ENCODE data around the gene WDR1. TPM values are rescaled to one million over a fixed set of nuclear protein-coding genes. Genes with fewer than 3 reads are reported as not detected.

Gene WDR1
- polyA plus RNA-seq, 2 of the 4 experiments (the other 2 are of a cell fraction) = 251 to 326 TPM

DNA sequence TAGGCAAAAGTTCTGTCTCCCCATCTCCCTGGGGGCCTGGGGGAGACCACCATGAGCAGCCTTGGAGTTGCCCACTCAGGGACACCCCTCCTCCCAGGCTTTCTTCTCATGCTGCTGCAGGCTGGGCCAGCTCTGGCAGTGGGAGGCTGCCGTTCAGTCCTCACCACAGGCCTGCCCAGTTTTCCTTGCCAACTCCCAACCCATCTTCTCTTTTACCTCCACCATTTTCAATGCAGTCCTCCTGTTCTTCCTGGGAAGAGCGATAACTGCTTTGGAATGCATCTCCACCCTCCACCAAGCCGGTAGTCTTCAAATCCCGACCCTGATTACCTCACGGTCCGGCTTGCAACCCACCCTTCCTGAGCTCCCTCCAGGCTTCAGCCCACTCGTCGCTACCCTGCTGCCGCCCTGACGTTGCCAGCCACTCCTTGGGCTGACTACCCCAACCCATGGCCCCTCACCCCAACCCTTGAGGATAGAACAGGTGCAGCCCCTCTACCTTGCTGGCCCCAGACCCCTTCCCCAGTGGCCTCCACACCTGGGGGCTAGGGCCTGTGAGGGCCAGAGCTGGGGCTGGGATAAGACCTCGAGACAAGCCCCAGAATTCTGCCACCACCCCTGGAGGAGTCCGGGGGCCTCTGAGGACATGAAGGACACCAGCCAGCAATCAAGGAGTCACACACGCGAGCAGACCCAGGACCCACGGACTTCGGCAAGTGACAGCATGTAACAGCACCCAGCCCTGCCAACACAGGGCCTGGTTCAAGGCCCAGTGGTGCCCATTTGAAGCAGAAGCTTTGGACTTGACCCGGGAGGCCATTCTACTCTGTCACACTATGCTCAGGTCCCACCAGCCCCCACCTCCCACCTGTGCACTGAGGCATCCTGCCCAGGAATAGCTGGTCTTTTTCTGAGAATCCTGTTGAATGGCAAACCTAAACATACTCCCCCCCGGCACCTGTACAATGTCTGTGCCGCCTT lies 9.2 kb downstream of the WDR1 start:
- POLR2A ChIA-PET = interaction anchor here (1.1 to 2.5 kb wide), 3 partner anchors 8 to 11 kb away, joined by 4 to 29 read pairs (median 4); partner anchors contain the start of gene WDR1
- Histone ChIP-seq H3K27ac (peak overlapping the region in 1 of 2 experiments; percentile 66; a peak in 3 of 6 replicates), H3K4me3 (no peak overlapping the region), H3K4me1 (peaks cover 50% of the 10 kb centered on the region), H3K9me3 (no peaks in the 10 kb centered on the region), H3K4me2 (peak overlapping the region; percentile 73)
- ATAC-seq (peak; percentile 49 to 60), FAIRE-seq (no peak), DNase-seq (ENCODE audit: low read depth in 1 of 2, low spot score in 1 of 2) (no peak)
- TF ChIP-seq KDM1A (IDR thresholded peaks at IDR 0.05; ENCODE audit: low read depth) (no peak), ESRRA (IDR thresholded peaks at IDR 0.05; ENCODE audit: borderline replicate concordance, low read length) (no peak), HEYL (CRISPR knock-in tag; IDR thresholded peaks at IDR 0.05) (no peak), POLR2A (IDR thresholded peaks at IDR 0.05; ENCODE audit: low read length) (no peak), JUNB (IDR thresholded peaks at IDR 0.05) (no peak)
- TF ChIP-seq, protein P1, sequence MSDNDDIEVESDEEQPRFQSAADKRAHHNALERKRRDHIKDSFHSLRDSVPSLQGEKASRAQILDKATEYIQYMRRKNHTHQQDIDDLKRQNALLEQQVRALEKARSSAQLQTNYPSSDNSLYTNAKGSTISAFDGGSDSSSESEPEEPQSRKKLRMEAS (IDR thresholded peaks at IDR 0.05) = no peak
- TF ChIP-seq, protein P2, sequence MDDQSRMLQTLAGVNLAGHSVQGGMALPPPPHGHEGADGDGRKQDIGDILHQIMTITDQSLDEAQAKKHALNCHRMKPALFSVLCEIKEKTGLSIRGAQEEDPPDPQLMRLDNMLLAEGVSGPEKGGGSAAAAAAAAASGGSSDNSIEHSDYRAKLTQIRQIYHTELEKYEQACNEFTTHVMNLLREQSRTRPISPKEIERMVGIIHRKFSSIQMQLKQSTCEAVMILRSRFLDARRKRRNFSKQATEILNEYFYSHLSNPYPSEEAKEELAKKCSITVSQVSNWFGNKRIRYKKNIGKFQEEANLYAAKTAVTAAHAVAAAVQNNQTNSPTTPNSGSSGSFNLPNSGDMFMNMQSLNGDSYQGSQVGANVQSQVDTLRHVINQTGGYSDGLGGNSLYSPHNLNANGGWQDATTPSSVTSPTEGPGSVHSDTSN (IDR thresholded peaks at IDR 0.05) = no peak
- TF ChIP-seq, protein P3, sequence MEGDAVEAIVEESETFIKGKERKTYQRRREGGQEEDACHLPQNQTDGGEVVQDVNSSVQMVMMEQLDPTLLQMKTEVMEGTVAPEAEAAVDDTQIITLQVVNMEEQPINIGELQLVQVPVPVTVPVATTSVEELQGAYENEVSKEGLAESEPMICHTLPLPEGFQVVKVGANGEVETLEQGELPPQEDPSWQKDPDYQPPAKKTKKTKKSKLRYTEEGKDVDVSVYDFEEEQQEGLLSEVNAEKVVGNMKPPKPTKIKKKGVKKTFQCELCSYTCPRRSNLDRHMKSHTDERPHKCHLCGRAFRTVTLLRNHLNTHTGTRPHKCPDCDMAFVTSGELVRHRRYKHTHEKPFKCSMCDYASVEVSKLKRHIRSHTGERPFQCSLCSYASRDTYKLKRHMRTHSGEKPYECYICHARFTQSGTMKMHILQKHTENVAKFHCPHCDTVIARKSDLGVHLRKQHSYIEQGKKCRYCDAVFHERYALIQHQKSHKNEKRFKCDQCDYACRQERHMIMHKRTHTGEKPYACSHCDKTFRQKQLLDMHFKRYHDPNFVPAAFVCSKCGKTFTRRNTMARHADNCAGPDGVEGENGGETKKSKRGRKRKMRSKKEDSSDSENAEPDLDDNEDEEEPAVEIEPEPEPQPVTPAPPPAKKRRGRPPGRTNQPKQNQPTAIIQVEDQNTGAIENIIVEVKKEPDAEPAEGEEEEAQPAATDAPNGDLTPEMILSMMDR (IDR thresholded peaks at IDR 0.05) = no peak
- WGBS (ENCODE audit: missing lambda C conversion rate) = 79% methylated on average over 12 of the region's 19 CpGs
- CTCF ChIA-PET = interaction anchor here (1.2 kb wide), 1 partner anchor 10 kb away, joined by 3 read pairs; the partner anchor contains the start of gene WDR1

DNA sequence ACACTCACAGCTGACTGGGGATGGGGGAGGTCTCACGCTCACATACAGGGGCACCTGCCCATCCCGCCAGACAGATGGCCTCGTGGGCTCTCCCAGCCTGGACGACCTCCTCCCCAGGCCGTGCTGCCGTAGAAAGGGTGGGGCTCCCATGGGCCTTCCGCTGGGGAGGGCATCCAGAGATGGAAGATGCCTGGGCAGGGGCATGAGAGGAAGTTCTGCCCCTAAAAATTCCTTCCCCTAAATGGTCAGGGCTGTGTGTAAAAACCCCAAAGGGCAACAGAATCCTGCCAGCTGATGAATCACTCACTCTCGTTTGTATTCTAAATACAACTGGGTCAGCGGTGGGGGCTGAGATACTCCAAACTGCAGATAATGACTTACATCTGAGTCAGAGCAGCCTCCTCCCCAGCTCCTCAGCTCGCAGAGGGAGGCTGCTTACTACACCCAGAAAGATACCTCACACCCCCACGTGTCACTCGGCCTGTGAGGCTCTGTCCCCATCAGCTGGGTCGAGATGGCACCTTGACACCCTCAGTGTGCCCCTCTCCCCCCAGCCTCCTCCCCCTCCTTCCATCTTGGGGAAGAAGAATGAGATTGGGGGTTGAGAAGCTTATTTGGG lies 10.1 kb downstream of the WDR1 start:
- FAIRE-seq = no peak
- Histone ChIP-seq H3K4me3 (0 out of 3 replicates have a peak overlapping the region, but pooled peaks have one; percentile 8), H3K27ac (peak overlapping the region in 1 of 2 experiments; percentile 76; a peak in 3 of 6 replicates), H3K4me1 (peaks cover 50% of the 10 kb centered on the region), H3K9me3 (no peaks in the 10 kb centered on the region), H3K4me2 (peak overlapping the region; percentile 73)
- peak; percentile 72 to 86 for DNase-seq (ENCODE audit: low read depth in 1 of 2, low spot score in 1 of 2)
- 0% methylated on average over 3 of the region's 13 CpGs for WGBS (ENCODE audit: missing lambda C conversion rate)
- ChIA-PET POLR2A (interaction anchor here (1.1 to 2.5 kb wide), 3 partner anchors 9 to 11 kb away, joined by 4 to 29 read pairs (median 4); partner anchors contain the start of gene WDR1), CTCF (interaction anchor here (0.5 to 1.2 kb wide), 2 partner anchors 11 to 34 kb away, joined by 3 read pairs; partner anchors contain the start of gene WDR1)
- peak; percentile 86 to 94 for ATAC-seq
- TF ChIP-seq FOSL2 (IDR thresholded peaks at IDR 0.05) = peak; percentile 66; the same call in 1 of the 2 replicates
- TF ChIP-seq FOSL2 (CRISPR knock-in tag; IDR thresholded peaks at IDR 0.05) = peak; percentile 65
- peak; percentile 61 for TF ChIP-seq JUNB (IDR thresholded peaks at IDR 0.05)
- TF ChIP-seq EHF (CRISPR knock-in tag; IDR thresholded peaks at IDR 0.05) = no peak
- TF ChIP-seq CBX8 (IDR thresholded peaks at IDR 0.05) = no peak
- no peak for TF ChIP-seq FOSB (CRISPR knock-in tag; IDR thresholded peaks at IDR 0.05)
- TF ChIP-seq, protein P1 (IDR thresholded peaks at IDR 0.05) = peak; percentile 72
- no peak for TF ChIP-seq SMC3 (IDR thresholded peaks at IDR 0.05)
- TF ChIP-seq GATA3 (IDR thresholded peaks at IDR 0.05; ENCODE audit: borderline replicate concordance) = peak; percentile 24; the same call in 1 of the 2 replicates
- TF ChIP-seq, protein P4, sequence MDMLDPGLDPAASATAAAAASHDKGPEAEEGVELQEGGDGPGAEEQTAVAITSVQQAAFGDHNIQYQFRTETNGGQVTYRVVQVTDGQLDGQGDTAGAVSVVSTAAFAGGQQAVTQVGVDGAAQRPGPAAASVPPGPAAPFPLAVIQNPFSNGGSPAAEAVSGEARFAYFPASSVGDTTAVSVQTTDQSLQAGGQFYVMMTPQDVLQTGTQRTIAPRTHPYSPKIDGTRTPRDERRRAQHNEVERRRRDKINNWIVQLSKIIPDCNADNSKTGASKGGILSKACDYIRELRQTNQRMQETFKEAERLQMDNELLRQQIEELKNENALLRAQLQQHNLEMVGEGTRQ (IDR thresholded peaks at IDR 0.05) = 0 out of 2 replicates have a peak, but pooled peaks have one; percentile 14
